B cell (primary cell): Measurements from ENCODE around the gene SUPT5H. TPM values are rescaled to one million over a fixed set of nuclear protein-coding genes. Genes with fewer than 3 reads are reported as not detected.

ENCODE experiments used
- ATAC-seq: fragments of 200-7000 bp; cut with Tn5 transposase; one replicate; pipeline ENCODE4 v1.10.0; 2021; ENCODE audit warnings: low read depth, mild to moderate bottlenecking, moderate number of reproducible peaks, moderate library complexity
- CTCF ChIA-PET: fragments of 350-600 bp; sonication (Branson Sonifier 250); formaldehyde crosslinking; loops from one replicate; lab custom pipeline; 2021; ENCODE audit warnings: antibody characterized with exemption, inconsistent platforms; lab: Charles Lee
- POLR2A ChIA-PET: fragments of 350-600 bp; sonication (Branson Sonifier 250); formaldehyde crosslinking; loops from one replicate; lab custom pipeline; 2021; ENCODE audit warnings: antibody characterized with exemption; lab: Charles Lee
- DNase-seq: peaks from one replicate; pipeline ENCODE4 v3.0.0; 2013
- H2AFZ ChIP-seq: 2 replicates; pipeline ENCODE4 v1.6.1; 2012; ENCODE audit warnings: mild to moderate bottlenecking, low read depth, low read length; ENCODE audit not compliant: insufficient read depth, poor library complexity, severe bottlenecking
- H3K27ac ChIP-seq, 2 donors: 1 replicate in 1 of 2; 2 replicates in 1 of 2; pipeline ENCODE4 v1.5.1; 2012 to 2013; ENCODE audit warnings: low read length in 2 of 2, mild to moderate bottlenecking in 2 of 2, moderate library complexity in 1 of 2
- H3K27me3 ChIP-seq, 4 experiments: fragments of 200-600 bp in 1 of 4; sonication (generic) in 1 of 4; replicated peaks in 1 of 4; 1 replicate in 2 of 4; 2 replicates in 2 of 4; pipeline versions ENCODE4 v1.6.1 to v1.7.0; 2013 to 2016; ENCODE audit warnings: low read length in 3 of 4, mild to moderate bottlenecking in 2 of 4, mixed read lengths in 1 of 4, moderate library complexity in 1 of 4; ENCODE audit not compliant: insufficient read depth in 4 of 4, control insufficient read depth in 3 of 4; ENCODE audit errors: control extremely low read depth in 1 of 4
- H3K36me3 ChIP-seq, 2 experiments: replicated peaks in 1 of 2; 1 replicate in 1 of 2; 2 replicates in 1 of 2; pipeline versions ENCODE4 v1.6.1 to v1.7.1; 2013; ENCODE audit warnings: low read length in 1 of 2; ENCODE audit not compliant: insufficient read depth in 2 of 2, control insufficient read depth in 1 of 2; ENCODE audit errors: control extremely low read depth in 1 of 2, extremely low read depth in 1 of 2
- H3K4me1 ChIP-seq, 2 donors: fragments of 200-600 bp in 1 of 2; sonication (generic) in 1 of 2; 1 replicate in 1 of 2; 2 replicates in 1 of 2; pipeline versions ENCODE4 v1.5.1 to v1.6.1; 2013 to 2017; ENCODE audit warnings: low read length in 2 of 2; ENCODE audit not compliant: control insufficient read depth in 2 of 2, insufficient read depth in 2 of 2
- H3K4me2 ChIP-seq: replicated peaks from 2 replicates; pipeline ENCODE3; 2012; ENCODE audit warnings: mild to moderate bottlenecking, low read depth, low read length; ENCODE audit not compliant: poor library complexity, severe bottlenecking
- H3K4me3 ChIP-seq, 5 experiments: fragments of 200-600 bp in 1 of 5; sonication (generic) in 1 of 5; 1 replicate in 3 of 5; 2 replicates in 2 of 5; pipeline versions ENCODE4 v1.5.1 to v1.7.0; 2011 to 2016; ENCODE audit warnings: low read length in 4 of 5, mild to moderate bottlenecking in 4 of 5, low read depth in 2 of 5, control low read depth in 1 of 5, moderate library complexity in 1 of 5; ENCODE audit not compliant: insufficient read depth in 1 of 5; ENCODE audit errors: control extremely low read depth in 1 of 5, extremely low read depth in 1 of 5
- H3K79me2 ChIP-seq: fragments of 200-600 bp; sonication (generic); one replicate; pipeline ENCODE4 v1.6.0; 2016; ENCODE audit warnings: low read length; ENCODE audit not compliant: control insufficient read depth, insufficient read depth
- H3K9ac ChIP-seq: fragments of 200-600 bp; sonication (generic); 2 replicates; pipeline ENCODE4 v1.6.1; 2017; ENCODE audit warnings: mild to moderate bottlenecking, low read length, moderate library complexity
- H3K9me3 ChIP-seq, 3 donors: one replicate each; pipeline versions ENCODE4 v1.6.1 to v1.7.1; 2013; ENCODE audit warnings: low read length in 2 of 3; ENCODE audit not compliant: control insufficient read depth in 2 of 3, insufficient read depth in 1 of 3; ENCODE audit errors: control extremely low read depth in 1 of 3
- H4K20me1 ChIP-seq: 2 replicates; pipeline ENCODE4 v1.6.0; 2012; ENCODE audit warnings: mild to moderate bottlenecking, low read length; ENCODE audit not compliant: insufficient read depth, control insufficient read depth, poor library complexity, severe bottlenecking
- H3K27ac Mint-ChIP-seq: one replicate; pipeline ENCODE4 v1.8.0; 2021; ENCODE audit warnings: mixed read lengths
- H3K27me3 Mint-ChIP-seq: one replicate; pipeline ENCODE4 v1.8.0; 2021; ENCODE audit warnings: mixed read lengths
- H3K4me1 Mint-ChIP-seq: one replicate; pipeline ENCODE4 v1.8.0; 2021; ENCODE audit warnings: mixed read lengths
- H3K4me3 Mint-ChIP-seq: one replicate; pipeline ENCODE4 v1.8.0; 2021; ENCODE audit warnings: mixed read lengths
- H3K9me3 Mint-ChIP-seq: one replicate; pipeline ENCODE4 v1.8.0; 2022; ENCODE audit warnings: mixed read lengths; ENCODE audit not compliant: insufficient read depth
- CTCF ChIP-seq: fragments of 200-600 bp; IDR thresholded peaks from one replicate; pipeline ENCODE4 v1.8.0; 2022; ENCODE audit warnings: antibody characterized with exemption, mild to moderate bottlenecking
- EZH2 ChIP-seq: IDR thresholded peaks from 2 replicates; pipeline ENCODE4 v1.6.1; 2012; ENCODE audit warnings: borderline replicate concordance, low read depth, mild to moderate bottlenecking, moderate library complexity, low read length; ENCODE audit not compliant: insufficient read depth, poor library complexity, severe bottlenecking
- WGBS: methylation state at CpG from one replicate; pipeline ENCODE4 v1.1.5; 2013; ENCODE audit warnings: missing lambda C conversion rate; ENCODE audit not compliant: insufficient coverage; 5-methylcytosine and 5-hydroxymethylcytosine counted together
- intact Hi-C: fragments of 100-400 bp; cut with micrococcal nuclease; formaldehyde crosslinking; loops from one replicate; pipeline ENCODE4 v1.10.0; 2022
- polyA plus RNA-seq: library from polyadenylated mRNA; depleted of rRNA; stranded (reverse); fragments of >200 nt; gene quantifications from 2 replicates; pipeline ENCODE4 v1.2.3, GENCODE V29; 2012
- total RNA-seq, 2 donors: library from RNA; stranded (reverse); fragments of 120-200 nt in 1 of 2; gene quantifications; 1 replicate in 1 of 2; 2 replicates in 1 of 2; pipeline versions ENCODE4 v1.2.3 to v1.2.4, GENCODE V29; 2013 to 2022

The SUPT5H gene
- total and polyA plus RNA-seq, 2 donors (not counting 1 experiment from before 2014, with no cell fraction given) = 119 to 203 TPM

GRCh38 chr19:39444598-39445195, 685 bp upstream of the SUPT5H start:
- TF ChIP-seq CTCF (no peak), EZH2 (no peak)
- peaks cover 51% of the 10 kb centered on the region for H3K79me2 ChIP-seq
- peaks cover 30% of the 10 kb centered on the region for H4K20me1 ChIP-seq
- peak overlapping the region; percentile 97 for H3K4me3 Mint-ChIP-seq
- peaks cover 0 to 4% of the 10 kb centered on the region in 2 experiments for H3K36me3 ChIP-seq
- H3K27me3 Mint-ChIP-seq = no peaks in the 10 kb centered on the region
- no peak for DNase-seq
- H3K4me3 ChIP-seq = peak overlapping the region; percentile 69 to 98 (median 95)
- peaks cover 47 to 51% of the 10 kb centered on the region in 2 donors for H3K4me1 ChIP-seq
- ChIA-PET CTCF (interaction anchor here (0.6 to 2.4 kb wide), 9 partner anchors 9 to 221 kb away, joined by 3 to 9 read pairs (median 3); partner anchors contain the start of gene RPS16), POLR2A (interaction anchor here (0.6 to 3.5 kb wide), 11 partner anchors 7 to 97 kb away, joined by 3 to 42 read pairs (median 5); partner anchors contain the start of genes MED29, PAF1, RPS16 and TIMM50)
- 9% methylated on average over 5 of the region's 17 CpGs for whole genome bisulfite sequencing
- H3K9me3 Mint-ChIP-seq = no peaks in the 10 kb centered on the region
- peak overlapping the region; percentile 73 for H2AFZ ChIP-seq
- peak overlapping the region; percentile 91 to 95 for H3K27ac ChIP-seq
- intact Hi-C loops = loop anchor here (1.0 to 10.0 kb wide), 10 partner anchors 8 to 390 kb away; partner anchors contain the start of genes DYRK1B, EID2, EID2B and MED29
- H3K9ac ChIP-seq = peak overlapping the region; percentile 98
- peak overlapping the region; percentile 96 for H3K4me2 ChIP-seq
- peak overlapping the region; percentile 97 for H3K27ac Mint-ChIP-seq
- H3K9me3 ChIP-seq = no peaks in the 10 kb centered on the region
- H3K4me1 Mint-ChIP-seq = peaks cover 58% of the 10 kb centered on the region
- no peaks in the 10 kb centered on the region for H3K27me3 ChIP-seq
- no peak for ATAC-seq
